Measurements from ENCODE around the gene STK11IP. TPM values are rescaled to one million over a fixed set of nuclear protein-coding genes. Genes with fewer than 3 reads are reported as not detected.

STK11IP gene
- total and polyA plus RNA-seq, 9 of the 15 experiments (the other 6 are each of a cell fraction or from before 2014, with no cell fraction given) = 0.52 to 21.7 (median 5.6) TPM

GRCh38 chr2:219661197-219661954 lies 63.7 kb downstream of the STK11IP start (continued):
- TF ChIP-seq CTCFL (IDR thresholded peaks at IDR 0.05; ENCODE audit: borderline replicate concordance, insufficient read depth, low read depth, low read length, poor library complexity, severe bottlenecking) (no peak), ZNF253 (CRISPR knock-in tag; conservative IDR thresholded peaks at IDR 0.05) (no peak), CREB1 (IDR thresholded peaks at IDR 0.05) (0 out of 2 replicates have a peak, but pooled peaks have one; percentile 10), CREB1 (CRISPR knock-in tag; IDR thresholded peaks at IDR 0.05) (no peak), C11orf30 (IDR thresholded peaks at IDR 0.05; ENCODE audit: low read depth) (peak; percentile 58), TRIM24 (IDR thresholded peaks at IDR 0.05) (peak; percentile 58 to 78), CBFA2T2 (conservative IDR thresholded peaks at IDR 0.05) (peak; percentile 82), NCOR1 (IDR thresholded peaks at IDR 0.05) (peak; percentile 77), NFIC (IDR thresholded peaks at IDR 0.05) (peak; percentile 42; the same call in 1 of the 2 replicates), PML (IDR thresholded peaks at IDR 0.05; ENCODE audit: low read length) (0 out of 2 replicates have a peak, but pooled peaks have one; percentile 9), CBX5 (IDR thresholded peaks at IDR 0.05; ENCODE audit: borderline replicate concordance, low read depth) (peak; percentile 93; the same call in 1 of the 2 replicates), ZNF316 (IDR thresholded peaks at IDR 0.05) (peak; percentile 25; the same call in 1 of the 2 replicates), HLTF (IDR thresholded peaks at IDR 0.05) (peak; percentile 89), FOXJ2 (tag; IDR thresholded peaks at IDR 0.05) (0 out of 2 replicates have a peak, but pooled peaks have one; percentile 62), SIRT6 (IDR thresholded peaks at IDR 0.05; ENCODE audit: low read depth, low read length) (no peak), SP1 (CRISPR knock-in tag; IDR thresholded peaks at IDR 0.05) (no peak), EHMT2 (IDR thresholded peaks at IDR 0.05) (peak; percentile 20; the same call in 1 of the 2 replicates), ELF1 (tag; IDR thresholded peaks at IDR 0.05) (no peak), U2AF1 (optimal IDR thresholded peaks at IDR 0.05; ENCODE audit: low read depth, low read length) (no peak), SPI1 (IDR thresholded peaks at IDR 0.05; ENCODE audit: borderline replicate concordance, low read depth, low read length) (peak; percentile 44; the same call in 1 of the 2 replicates), RBM25 (IDR thresholded peaks at IDR 0.05; ENCODE audit: low read depth, low read length, severe bottlenecking) (peak; percentile 7), GTF2F1 (IDR thresholded peaks at IDR 0.05; ENCODE audit: low read depth, low read length) (no peak), DACH1 (IDR thresholded peaks at IDR 0.05; ENCODE audit: partially characterized antibody) (peak; percentile 63)
- TF ChIP-seq, protein P1, sequence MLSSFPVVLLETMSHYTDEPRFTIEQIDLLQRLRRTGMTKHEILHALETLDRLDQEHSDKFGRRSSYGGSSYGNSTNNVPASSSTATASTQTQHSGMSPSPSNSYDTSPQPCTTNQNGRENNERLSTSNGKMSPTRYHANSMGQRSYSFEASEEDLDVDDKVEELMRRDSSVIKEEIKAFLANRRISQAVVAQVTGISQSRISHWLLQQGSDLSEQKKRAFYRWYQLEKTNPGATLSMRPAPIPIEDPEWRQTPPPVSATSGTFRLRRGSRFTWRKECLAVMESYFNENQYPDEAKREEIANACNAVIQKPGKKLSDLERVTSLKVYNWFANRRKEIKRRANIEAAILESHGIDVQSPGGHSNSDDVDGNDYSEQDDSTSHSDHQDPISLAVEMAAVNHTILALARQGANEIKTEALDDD (IDR thresholded peaks at IDR 0.05) = peak; percentile 97
- TF ChIP-seq, protein P2, sequence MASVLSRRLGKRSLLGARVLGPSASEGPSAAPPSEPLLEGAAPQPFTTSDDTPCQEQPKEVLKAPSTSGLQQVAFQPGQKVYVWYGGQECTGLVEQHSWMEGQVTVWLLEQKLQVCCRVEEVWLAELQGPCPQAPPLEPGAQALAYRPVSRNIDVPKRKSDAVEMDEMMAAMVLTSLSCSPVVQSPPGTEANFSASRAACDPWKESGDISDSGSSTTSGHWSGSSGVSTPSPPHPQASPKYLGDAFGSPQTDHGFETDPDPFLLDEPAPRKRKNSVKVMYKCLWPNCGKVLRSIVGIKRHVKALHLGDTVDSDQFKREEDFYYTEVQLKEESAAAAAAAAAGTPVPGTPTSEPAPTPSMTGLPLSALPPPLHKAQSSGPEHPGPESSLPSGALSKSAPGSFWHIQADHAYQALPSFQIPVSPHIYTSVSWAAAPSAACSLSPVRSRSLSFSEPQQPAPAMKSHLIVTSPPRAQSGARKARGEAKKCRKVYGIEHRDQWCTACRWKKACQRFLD (CRISPR knock-in tag; IDR thresholded peaks at IDR 0.05) = no peak
- TF ChIP-seq, protein P3, sequence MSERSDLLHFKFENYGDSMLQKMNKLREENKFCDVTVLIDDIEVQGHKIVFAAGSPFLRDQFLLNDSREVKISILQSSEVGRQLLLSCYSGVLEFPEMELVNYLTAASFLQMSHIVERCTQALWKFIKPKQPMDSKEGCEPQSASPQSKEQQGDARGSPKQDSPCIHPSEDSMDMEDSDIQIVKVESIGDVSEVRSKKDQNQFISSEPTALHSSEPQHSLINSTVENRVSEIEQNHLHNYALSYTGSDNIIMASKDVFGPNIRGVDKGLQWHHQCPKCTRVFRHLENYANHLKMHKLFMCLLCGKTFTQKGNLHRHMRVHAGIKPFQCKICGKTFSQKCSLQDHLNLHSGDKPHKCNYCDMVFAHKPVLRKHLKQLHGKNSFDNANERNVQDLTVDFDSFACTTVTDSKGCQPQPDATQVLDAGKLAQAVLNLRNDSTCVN (CRISPR knock-in tag; IDR thresholded peaks at IDR 0.05) = no peak

Measured in K562 (cell line).